Measurements from ENCODE around the gene GHITM.
"Not testable (repeated sequence)": the region's sequence is repeated elsewhere in the genome, so short reads cannot be mapped to it uniquely, and the experiment has no call there.

GHITM gene

DNA sequence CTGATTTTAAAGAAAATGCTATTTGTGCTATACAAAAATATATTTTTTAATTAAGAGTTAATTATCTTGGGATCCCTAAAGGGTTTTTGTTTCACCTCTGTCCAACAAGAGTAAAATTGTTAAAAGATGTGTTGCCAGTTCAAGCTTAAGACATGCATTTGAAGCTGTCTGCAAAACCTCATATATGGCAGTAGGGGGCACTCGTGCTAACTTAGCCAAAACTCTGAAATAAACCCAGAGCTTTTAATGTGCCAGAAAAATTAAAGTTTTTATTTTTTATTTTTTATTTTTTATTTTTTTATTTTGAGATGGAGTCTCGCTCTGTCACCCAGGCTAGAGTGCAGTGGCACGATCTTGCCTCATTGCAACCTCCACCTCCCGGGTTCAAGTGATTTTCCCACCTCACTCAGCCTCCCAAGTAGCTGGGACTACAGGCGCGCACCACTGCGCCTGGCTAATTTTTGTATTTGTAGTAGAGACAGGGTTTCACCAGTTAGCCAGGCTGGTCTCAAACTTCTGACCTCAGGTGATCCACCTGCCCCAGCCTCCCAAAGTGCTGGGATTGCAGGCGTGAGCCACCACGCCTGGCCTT is 8.8 kb downstream of the GHITM start:
- DNase-seq (ENCODE audit: low read depth, low spot score), result peak; percentile 55

DNA sequence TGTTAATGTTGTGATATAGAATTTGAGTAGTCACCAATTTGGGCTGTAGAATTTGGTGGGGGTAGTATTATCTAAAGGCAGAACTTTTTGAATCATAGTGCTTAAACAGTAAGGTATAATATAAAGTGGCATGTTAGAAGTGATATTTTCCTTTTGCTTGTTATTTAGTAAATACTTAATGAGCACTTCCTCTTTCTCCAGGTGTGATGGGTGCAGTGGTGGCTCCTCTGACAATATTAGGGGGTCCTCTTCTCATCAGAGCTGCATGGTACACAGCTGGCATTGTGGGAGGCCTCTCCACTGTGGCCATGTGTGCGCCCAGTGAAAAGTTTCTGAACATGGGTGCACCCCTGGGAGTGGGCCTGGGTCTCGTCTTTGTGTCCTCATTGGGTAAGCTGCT is 10.5 kb downstream of the GHITM start:
- no peak for DNase-seq (ENCODE audit: low read depth, low spot score)

DNA sequence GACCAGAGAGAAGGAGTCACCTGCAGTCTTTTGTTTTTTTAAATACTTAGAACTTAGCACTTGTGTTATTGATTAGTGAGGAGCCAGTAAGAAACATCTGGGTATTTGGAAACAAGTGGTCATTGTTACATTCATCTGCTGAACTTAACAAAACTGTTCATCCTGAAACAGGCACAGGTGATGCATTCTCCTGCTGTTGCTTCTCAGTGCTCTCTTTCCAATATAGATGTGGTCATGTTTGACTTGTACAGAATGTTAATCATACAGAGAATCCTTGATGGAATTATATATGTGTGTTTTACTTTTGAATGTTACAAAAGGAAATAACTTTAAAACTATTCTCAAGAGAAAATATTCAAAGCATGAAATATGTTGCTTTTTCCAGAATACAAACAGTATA is 13.5 kb downstream of the GHITM start:
- DNase-seq (ENCODE audit: low read depth, low spot score), result no peak

DNA sequence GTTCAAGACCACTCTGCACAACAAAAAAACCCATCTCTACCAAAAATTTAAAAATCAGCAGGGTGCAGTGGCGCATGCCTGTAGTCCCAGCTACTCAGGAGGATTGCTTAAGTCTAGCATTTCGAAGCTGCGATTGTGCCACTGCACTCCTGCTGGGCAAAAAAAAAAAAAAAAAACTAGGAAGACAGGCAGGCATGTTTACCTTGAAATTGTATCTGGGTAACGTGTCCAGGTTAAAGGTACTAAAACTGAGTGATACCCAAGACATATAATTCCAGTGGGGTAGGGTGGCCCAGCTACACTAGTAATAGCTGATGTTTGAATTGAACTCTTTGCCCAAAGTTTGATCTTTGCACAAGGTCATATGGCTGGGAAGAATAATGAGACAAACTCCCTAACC is 16.2 kb downstream of the GHITM start:
- DNase-seq (ENCODE audit: low read depth, low spot score), result no peak

DNA sequence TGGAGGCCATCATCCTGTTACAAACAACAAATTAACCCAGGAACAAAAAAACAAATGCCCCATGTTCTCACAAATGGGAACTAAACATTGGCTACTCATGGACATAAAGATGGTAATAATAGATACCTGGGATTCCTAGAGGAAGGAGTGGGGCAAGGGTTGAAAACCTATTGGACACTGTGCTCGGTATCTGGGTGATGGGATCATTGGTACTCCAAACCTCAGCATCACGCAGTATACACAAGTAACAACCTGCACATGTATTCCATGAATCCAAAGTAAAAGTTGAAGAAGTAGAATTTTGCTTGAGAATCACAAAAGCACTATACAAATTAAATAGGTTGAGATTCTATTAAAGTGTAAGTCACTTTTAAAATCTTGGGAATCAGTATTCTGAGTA is 16.7 kb downstream of the GHITM start:
- DNase-seq (ENCODE audit: low read depth, low spot score), result no peak

DNA sequence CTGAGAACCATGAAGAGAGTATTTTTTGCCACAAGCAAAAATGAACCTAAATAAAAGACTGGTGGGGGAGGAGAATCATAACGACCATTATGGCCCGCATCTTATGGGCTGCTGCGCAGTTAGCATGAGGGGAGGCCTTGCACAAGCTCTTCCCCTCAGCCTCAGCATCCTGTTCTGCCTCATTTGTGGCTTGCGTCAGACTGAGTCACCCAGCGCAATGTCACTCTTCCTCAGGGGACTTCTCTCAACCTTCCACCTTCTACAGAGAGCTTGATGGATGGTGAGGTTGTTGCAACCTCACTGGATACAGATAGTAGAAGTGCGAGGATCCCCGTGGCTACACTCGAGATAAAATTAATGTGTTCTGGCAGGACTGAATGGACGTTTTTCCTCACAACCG is 17.5 kb downstream of the GHITM start:
- DNase-seq (ENCODE audit: low read depth, low spot score), result no peak

DNA sequence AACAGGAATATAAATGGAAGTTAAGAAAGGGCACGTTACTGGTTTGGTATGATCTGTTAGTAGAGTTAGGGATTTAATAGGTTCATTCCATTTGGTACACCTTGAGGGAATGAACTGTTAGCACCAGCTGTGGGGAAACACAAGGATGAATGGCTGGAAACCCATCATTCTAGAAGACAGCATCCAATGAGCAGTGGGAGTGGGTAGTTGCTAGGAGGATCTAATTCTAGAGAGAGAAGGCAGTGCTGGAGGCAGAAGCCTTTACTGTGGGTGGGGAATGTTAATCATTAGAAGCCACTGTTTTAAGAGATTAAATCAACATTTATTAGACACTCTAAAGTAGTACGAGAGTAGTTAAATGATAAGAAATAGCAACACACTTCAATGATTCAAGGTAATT is 18.8 kb downstream of the GHITM start:
- DNase-seq (ENCODE audit: low read depth, low spot score), result no peak

DNA sequence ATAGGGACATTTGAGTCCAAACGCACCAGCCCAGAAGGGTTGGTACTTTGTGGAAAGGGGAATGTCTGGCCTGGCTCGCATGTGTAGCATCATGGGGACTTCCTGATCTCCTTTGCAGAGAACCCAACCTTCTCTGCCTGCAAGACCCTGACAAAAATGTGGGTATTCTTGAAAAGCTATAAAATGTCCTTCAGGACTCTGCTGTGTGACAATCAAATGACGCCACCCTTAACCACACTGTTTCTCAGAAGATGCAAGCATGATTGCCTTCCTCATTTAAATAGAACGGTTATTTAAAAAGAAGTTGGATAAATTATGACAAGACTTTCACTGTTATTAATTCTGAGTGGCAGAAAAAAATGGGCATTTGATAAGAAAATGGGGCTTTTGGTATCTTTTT is 19.2 kb downstream of the GHITM start:
- DNase-seq (ENCODE audit: low read depth, low spot score), result no peak

DNA sequence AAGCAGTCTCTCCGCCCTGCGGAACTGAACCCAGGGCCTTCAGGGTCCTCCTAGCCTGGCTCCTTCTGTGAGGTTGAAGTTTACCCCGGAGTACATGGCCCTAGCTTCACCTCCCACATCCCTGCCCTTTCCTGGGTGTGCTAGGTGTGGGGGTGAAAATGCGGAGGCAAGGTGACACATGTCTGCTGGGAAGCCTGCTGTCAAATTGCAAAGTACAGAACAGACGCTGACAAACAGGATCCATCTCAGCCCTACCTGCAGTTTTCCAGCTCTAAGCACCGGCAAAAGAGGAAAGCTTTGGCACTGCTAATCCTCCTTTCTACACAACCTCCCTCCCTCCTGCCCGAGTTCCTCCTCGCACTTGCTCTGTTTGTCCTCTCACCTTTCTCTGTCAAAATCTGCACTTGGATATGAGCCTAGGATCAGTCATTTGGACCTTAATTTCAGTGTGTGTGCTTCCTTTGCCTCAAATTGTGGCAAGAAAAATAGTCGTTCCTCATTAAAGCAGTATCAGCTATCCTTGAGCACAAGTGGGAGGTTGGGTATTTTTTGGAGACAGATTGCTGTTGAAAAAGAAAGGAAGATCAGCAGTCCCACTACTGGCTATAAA is 19.9 kb downstream of the GHITM start:
- DNase-seq (ENCODE audit: low read depth, low spot score), result no peak

DNA sequence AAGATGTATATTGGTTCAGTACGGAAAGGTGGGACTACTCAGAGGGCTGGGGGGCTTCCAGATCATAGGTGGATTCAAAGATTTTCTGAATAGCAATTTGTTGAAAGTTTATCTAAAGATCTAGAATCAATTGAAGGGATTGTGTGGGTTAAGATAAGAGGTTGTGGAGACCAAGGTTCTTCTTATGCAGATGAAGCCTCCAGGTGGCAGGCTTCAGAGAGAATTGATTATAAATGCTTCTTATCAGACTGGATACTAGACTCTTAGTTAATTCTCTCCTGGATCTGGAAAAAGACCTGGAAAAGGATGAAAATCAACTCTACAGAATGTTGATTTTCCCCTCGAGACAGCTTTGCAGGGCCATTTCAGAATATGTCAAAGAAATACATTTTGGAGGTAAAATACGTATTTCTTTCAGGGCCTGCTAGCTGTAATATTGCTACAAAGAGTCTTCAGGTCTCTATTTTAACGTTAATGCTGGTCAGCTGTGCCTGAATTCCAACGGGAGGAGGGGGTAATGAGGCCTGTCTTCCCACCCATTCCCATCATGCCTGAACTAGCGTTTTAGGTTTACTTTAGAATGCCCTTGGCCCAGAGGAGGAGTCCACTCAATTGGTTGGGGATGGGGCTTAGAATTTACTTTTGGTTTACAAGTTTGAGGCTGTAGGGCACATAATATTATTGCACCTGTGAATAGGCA is 21.5 kb downstream of the GHITM start:
- no peak for DNase-seq (ENCODE audit: low read depth, low spot score)

DNA sequence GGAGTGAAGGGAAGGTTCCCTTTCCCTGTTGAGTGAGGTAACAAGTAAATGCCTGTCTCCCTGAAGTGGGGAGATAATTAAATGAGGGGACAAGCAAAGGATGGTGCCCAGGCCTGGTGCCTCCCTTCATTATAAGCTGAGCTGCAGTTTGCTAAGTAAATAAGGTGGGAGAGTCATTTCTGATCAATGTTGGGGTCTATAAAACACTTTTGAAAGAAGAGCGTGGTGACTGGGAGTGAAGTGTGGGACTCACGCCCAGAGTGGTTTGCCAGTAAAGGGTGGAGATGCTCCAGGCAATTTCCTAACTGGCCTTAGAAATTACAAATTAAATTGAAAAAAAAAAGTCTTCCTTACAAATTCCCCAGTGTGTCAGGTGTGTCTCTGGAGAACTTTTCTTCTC is 24.7 kb downstream of the GHITM start:
- DNase-seq (ENCODE audit: low read depth, low spot score), result no peak

DNA sequence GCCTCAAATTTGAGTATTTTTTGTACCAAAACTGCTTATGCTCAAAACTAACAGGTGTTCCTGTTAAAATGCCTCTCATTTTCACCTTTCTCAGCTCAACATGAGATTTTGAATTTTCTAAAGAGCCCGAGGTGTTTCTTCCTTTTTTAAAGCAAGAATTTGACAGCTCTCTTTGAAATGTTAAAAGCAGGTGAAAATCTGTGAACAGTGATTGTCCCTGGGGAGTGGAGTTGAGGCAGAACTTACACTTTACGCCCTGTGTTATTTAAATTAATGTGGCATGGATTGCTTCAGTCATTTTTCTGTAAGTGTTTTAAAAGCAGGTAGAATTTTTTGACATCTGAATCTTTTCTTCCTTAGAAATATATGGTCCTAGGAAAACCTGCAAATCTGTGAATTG is 25.1 kb downstream of the GHITM start:
- no peak for DNase-seq (ENCODE audit: low read depth, low spot score)

DNA sequence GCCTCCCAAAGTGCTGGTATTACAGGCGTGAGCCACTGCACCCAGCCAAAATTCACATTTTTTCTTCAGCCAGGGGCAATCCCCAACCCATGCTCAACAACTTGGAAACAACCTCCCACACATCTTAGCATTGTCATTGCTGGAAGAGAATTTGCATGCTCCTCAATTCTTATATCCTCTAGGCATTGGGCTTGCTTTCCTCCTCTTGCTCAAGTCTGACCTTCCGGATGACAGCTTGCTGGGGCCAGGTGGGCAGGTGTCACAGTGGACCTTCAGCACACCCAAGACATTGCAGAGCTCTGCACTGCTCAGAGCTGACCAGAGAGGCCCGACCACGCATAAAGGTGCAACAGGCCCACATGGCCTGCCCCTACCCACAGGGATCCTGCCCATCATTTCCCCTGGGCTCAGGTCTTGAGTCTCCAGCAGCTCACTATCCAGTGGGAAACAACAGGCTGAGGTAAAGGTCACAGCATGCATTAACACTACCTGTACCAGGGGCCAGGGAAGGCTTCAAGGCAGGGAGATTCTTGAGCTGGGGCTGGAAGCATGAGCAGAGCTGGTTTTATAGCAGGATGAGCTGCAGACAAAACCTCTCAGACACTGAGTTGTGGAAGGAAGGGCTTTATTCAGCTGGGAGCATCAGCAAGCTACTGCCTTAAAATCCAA is 27.4 kb downstream of the GHITM start:
- DNase-seq (ENCODE audit: low read depth, low spot score), result no peak

DNA sequence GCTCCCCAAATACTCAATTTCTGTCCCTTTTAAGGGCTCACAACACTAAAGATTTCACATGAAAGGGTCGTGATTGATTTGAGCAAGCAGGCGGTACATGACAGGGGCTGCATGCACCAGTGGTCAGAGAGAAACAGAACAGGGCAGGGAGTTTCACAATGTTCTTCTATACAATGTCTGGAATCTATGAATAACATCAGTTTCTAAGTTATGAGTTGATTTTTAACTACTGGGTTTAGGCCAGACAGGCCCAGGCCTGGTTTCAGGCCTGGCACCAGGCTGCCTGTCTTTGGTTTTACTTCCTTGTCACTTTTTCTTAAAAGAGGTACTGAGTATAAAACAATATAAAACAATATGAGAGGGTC is 28.0 kb downstream of the GHITM start:
- DNase-seq (ENCODE audit: low read depth, low spot score), result not testable (repeated sequence)

DNA sequence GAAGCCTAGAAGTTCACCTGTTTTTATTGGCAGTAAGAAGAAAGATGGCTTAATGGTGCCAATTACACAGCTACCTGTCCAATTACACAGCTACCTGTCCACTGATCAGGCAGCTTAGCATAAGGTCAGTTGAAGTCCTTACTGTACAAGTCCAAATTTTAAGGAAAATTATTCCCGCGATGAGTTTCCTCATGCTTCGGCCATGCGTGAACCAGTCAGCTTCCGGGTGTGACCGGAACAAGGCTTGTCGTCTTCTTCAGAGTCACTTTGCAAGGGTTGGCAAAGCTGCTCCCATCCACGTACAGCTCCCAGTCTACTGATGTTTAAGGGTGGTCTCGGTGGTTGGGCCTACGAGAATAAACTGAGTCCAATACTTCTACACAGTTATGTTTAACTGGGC is 29.1 kb downstream of the GHITM start:
- DNase-seq (ENCODE audit: low read depth, low spot score), result not testable (repeated sequence)

DNA sequence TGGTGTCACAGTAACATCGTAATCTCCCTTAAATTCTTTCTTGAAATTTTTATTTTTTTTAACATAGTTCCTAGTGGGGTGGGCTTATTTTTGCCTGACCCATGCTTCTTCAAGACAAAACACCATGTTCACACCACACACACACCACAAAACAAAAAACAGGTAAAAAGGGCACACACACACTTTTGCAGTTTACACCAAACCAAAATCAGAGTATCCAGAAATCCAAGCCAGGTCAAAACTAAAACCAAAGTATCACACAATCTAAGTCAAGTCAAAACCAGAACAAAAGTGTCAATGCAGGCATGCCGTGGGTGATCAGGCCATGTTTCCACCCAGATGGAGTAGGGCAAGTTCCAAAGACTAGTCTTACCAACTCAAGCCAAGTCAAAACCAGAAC is 31.9 kb downstream of the GHITM start:
- DNase-seq (ENCODE audit: low read depth, low spot score), result not testable (repeated sequence)

DNA sequence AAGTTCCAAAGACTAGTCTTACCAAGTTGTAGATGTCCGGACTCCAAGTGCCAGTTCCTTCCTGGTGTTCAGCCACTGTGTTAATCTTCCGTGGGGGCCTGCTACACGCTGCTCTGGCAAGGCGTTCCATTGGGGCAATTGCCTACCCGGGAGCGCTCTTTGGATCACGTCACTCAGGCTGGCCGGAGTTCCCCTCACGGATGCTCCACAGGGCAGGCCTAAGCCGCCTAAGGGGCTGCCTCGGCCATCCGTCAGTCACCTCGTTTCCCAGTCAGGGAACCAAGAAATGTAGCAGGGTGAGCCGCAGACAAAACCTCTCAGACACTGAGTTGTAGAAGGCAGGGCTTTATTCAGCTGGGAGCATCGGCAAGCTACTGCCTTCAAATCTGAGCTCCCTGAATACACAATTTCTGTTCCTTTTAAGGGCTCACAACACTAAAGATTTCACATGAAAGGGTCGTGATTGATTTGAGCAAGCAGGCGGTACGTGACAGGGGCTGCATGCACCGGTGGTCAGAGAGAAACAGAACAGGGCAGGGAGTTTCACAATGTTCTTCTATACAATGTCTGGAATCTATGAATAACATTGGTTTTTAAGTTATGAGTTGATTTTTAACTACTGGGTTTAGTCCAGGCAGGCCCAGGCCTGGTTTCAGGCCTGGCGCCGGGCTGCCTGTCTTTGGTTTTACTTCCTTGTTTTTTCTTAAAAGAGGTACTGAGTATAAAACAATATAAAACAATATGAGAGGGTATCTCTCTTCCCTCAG is 32.6 kb downstream of the GHITM start:
- DNase-seq (ENCODE audit: low read depth, low spot score), result not testable (repeated sequence)

DNA sequence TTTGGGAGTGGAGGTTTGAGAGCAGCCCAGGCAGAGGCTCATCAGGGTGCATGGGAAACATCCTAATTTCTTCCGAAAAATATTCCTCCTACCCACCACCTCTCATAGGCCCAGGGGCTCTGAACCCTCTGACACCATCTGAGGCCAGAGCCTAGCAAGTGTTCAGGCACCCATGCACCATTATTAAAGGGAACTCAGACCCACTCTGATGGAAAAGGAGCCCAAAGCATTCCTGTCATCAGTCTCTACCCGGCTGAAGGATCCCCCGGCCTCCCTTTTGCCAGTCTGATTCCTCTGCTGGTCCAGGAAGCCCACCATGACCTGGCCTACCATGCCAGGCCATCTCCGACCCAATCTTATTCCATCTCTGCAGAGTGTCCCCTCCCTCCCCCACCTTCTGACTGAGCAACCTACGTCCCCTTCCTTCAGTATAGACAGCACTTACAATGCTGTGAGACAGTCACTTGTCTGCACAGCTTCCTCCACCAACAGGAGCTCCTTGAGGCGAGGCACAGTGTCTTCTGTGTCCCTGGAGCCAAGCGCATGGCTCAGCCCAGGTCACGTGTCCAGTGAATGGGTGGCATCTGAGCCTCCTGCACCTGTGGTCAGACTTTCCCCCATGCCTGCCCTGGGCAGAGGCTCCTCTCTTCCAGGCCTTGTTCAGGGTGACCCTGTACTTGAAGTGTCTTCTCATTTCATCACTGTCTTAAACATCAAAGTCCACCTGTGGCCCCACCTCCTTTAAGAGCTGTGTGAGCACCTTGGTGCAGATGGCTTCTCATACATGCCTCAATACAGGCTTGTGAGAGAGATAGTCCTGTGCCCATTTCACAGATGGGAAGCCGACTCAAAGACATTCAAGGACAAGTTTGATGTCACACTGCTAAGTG is 33.4 kb downstream of the GHITM start:
- no peak for DNase-seq (ENCODE audit: low read depth, low spot score)

DNA sequence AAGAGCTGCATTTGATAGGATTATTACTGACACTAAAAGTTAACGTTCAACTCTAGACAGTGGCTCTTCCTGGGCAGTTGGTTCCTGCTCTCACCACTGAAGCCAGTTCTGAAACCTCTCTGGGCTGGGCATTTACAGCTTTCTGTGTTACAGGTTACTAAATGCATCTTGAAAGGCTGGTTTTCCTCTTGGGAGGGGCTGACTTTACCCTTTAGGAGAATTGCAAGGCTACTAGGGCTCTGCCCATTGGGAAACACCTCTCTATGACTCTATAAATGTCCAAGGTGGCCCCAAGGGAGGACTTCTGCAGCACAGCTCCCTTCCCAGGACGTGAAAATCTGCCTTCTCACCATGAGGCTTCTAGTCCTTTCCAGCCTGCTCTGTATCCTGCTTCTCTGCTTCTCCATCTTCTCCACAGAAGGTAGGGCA is 34.2 kb downstream of the GHITM start, which contains the start of gene GPR15LG:
Gene GPR15LG (plus strand): TSS at position 301 of the 429 bp plus-strand sequence. CDS start 51 bp downstream, at position 352.
- no peak for DNase-seq (ENCODE audit: low read depth, low spot score)

DNA sequence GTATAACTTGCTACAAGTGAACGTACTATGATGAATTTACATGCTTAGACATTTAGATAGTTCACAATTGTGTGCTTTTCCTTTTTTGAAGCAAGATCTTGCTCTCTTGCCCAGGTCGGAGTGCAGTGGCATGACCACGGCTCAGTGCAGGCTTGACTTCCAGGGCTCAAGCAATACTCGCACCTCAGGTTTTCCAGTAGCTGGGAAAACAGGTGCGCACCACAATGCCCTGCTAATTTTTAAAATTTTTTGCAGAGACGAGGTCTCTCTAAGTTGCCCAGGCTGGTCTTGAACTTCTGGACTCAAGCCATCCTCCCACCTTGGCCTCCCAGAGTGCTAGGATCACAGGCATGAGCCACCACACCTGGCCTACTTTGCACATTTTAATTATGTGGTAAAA is 36.1 kb downstream of the GHITM start:
- DNase-seq (ENCODE audit: low read depth, low spot score), result no peak

DNA sequence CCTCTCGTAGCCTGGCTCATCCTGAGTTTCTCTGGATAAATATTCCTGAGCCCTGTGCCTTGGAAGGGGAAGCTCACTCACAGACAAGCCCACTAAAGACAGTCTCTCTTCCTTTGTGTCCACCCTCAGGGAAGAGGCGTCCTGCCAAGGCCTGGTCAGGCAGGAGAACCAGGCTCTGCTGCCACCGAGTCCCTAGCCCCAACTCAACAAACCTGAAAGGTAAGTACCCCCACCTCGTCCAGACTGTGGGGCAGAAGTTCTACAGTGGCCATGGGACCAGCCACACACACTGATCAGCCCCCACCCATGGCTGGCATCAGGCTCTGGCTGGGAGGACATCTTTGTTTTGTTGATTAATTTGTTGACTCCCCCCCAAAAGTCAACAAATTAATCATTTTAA is 37.0 kb downstream of the GHITM start:
- no peak for DNase-seq (ENCODE audit: low read depth, low spot score)
